Activated CD4-positive, alpha-beta T cell treated with anti-CD3 and anti-CD28 coated beads for 48 hours (primary cell): ENCODE data around the gene CNTFR.

ENCODE experiments used
- DNase-seq: peaks from one replicate; pipeline ENCODE4 v3.0.0-alpha.2; 2020

Gene CNTFR

GRCh38 chr9:34572092-34572491 lies 17.4 kb downstream of the CNTFR start:
- no peak for DNase-seq

- no peak for DNase-seq
These were observed 18.1 kb downstream of the CNTFR start for GRCh38 chr9:34571481-34571810.

GRCh38 chr9:34570809-34571480 lies 18.6 kb downstream of the CNTFR start:
- DNase-seq: no peak

GRCh38 chr9:34570376-34570775 lies 19.1 kb downstream of the CNTFR start:
- DNase-seq: no peak

GRCh38 chr9:34568774-34569173 lies 20.8 kb downstream of the CNTFR start:
- no peak for DNase-seq

GRCh38 chr9:34568133-34568532 lies 21.4 kb downstream of the CNTFR start:
- DNase-seq: no peak

GRCh38 chr9:34566972-34567371 lies 22.6 kb downstream of the CNTFR start:
- no peak for DNase-seq

GRCh38 chr9:34566322-34566721 lies 23.2 kb downstream of the CNTFR start:
- no peak for DNase-seq

GRCh38 chr9:34565856-34566255 lies 23.7 kb downstream of the CNTFR start:
- no peak for DNase-seq

- DNase-seq: no peak
These were observed 24.9 kb downstream of the CNTFR start for GRCh38 chr9:34564617-34565016.

- no peak for DNase-seq
These were observed 26.3 kb downstream of the CNTFR start for GRCh38 chr9:34563262-34563661.

- peak; percentile 62 for DNase-seq
These were observed 27.3 kb downstream of the CNTFR start for GRCh38 chr9:34562135-34562745.

GRCh38 chr9:34560599-34561214 lies 28.8 kb downstream of the CNTFR start:
- no peak for DNase-seq

GRCh38 chr9:34559624-34560455 lies 29.7 kb downstream of the CNTFR start:
- DNase-seq: no peak

- DNase-seq: no peak
These were observed 30.5 kb downstream of the CNTFR start for GRCh38 chr9:34558919-34559623.

- DNase-seq: no peak
These were observed 31.2 kb downstream of the CNTFR start for GRCh38 chr9:34558364-34558763.

- DNase-seq: no peak
These were observed 31.9 kb downstream of the CNTFR start for GRCh38 chr9:34557426-34558321.

- no peak for DNase-seq
These were observed 32.6 kb downstream of the CNTFR start for GRCh38 chr9:34556949-34557348.

GRCh38 chr9:34555936-34556525 lies 33.5 kb downstream of the CNTFR start:
- DNase-seq: no peak

GRCh38 chr9:34555500-34555899 lies 34.0 kb downstream of the CNTFR start:
- no peak for DNase-seq

GRCh38 chr9:34555002-34555348 lies 34.5 kb downstream of the CNTFR start:
- no peak for DNase-seq
